HG03342 (cell line): ENCODE measurements around the gene FGD1.

Source experiments
- ATAC-seq: cut with Tn5 transposase; IDR thresholded peaks from one replicate; pipeline ENCODE4 v1.9.1; 2021; ENCODE audit warnings: mild to moderate bottlenecking, moderate library complexity; ENCODE audit not compliant: unreplicated experiment

FGD1 gene

DNA sequence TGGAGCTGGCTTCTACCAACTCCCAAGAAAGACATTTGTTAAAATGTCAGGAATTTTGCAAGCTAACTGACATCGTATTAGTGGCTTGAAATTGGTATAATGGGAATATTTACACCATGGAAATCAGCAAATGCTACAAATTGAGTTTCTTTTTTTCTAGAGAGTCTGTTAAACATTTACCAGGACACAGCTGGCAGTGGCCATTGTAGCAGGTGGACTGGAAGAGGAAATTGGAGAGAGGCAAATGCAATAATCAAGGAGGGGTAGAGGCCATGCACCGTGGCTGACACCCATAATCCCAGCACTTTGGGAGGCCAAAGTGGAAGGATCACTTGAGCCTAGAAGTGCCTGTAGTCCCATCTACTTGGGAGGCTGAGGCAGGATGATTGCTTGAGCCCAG lies 88.8 kb downstream of the FGD1 start:
- ATAC-seq, result no peak

GRCh38 chrX:54397113-54397512 lies 98.9 kb downstream of the FGD1 start:
- no peak for ATAC-seq
